H9 (cell line): ENCODE data around the gene HOXD8. TPM values are rescaled to one million over a fixed set of nuclear protein-coding genes. Genes with fewer than 3 reads are reported as not detected.
A peak's percentile ranks its signal among the peaks of the same experiment; 100 is the strongest.

Experiments
- DNase-seq: peaks from one replicate; pipeline ENCODE4 v3.0.0-alpha.2; 2017
- H2AFZ ChIP-seq: one replicate; pipeline ENCODE4 v1.6.1; 2013; ENCODE audit warnings: mild to moderate bottlenecking, low read length, control low read depth, moderate library complexity
- H2AK5ac ChIP-seq: 2 replicates; pipeline ENCODE4 v1.6.1; 2013; ENCODE audit warnings: low read length, control low read depth, mixed read lengths; ENCODE audit not compliant: insufficient read length
- H2BK120ac ChIP-seq: one replicate; pipeline ENCODE4 v1.6.1; 2013; ENCODE audit warnings: low read depth, mild to moderate bottlenecking, low read length, control low read depth, inconsistent platforms; ENCODE audit not compliant: poor library complexity, severe bottlenecking
- H2BK12ac ChIP-seq: 2 replicates; pipeline ENCODE4 v1.6.1; 2013; ENCODE audit warnings: low read length, control low read depth, mixed read lengths, low read depth; ENCODE audit not compliant: insufficient read length
- H2BK15ac ChIP-seq: 2 replicates; pipeline ENCODE4 v1.6.1; 2013; ENCODE audit warnings: low read depth, low read length, control low read depth
- H2BK20ac ChIP-seq: one replicate; pipeline ENCODE4 v1.6.1; 2013; ENCODE audit warnings: low read depth, mild to moderate bottlenecking, low read length, control low read depth, inconsistent platforms; ENCODE audit not compliant: poor library complexity, severe bottlenecking
- H2BK5ac ChIP-seq: 2 replicates; pipeline ENCODE4 v1.6.1; 2013; ENCODE audit warnings: low read length, control low read depth, mixed read lengths; ENCODE audit not compliant: insufficient read length
- H3K14ac ChIP-seq: 2 replicates; pipeline ENCODE4 v1.6.1; 2013; ENCODE audit warnings: low read length, control low read depth; ENCODE audit not compliant: insufficient read depth
- H3K18ac ChIP-seq: 2 replicates; pipeline ENCODE4 v1.6.1; 2013; ENCODE audit warnings: low read depth, mild to moderate bottlenecking, mixed read lengths, low read length, control low read depth; ENCODE audit not compliant: insufficient read length
- H3K23ac ChIP-seq: 2 replicates; pipeline ENCODE4 v1.6.1; 2013; ENCODE audit warnings: low read length, control low read depth, mixed read lengths, low read depth; ENCODE audit not compliant: insufficient read length
- H3K23me2 ChIP-seq: 2 replicates; pipeline ENCODE4 v1.6.1; 2013; ENCODE audit warnings: low read depth, mild to moderate bottlenecking, mixed read lengths, low read length, control low read depth; ENCODE audit not compliant: insufficient read length, poor library complexity, severe bottlenecking
- H3K27ac ChIP-seq: 2 replicates; pipeline ENCODE4 v1.5.1; 2013; ENCODE audit warnings: low read length, control low read depth, mixed read lengths, low read depth; ENCODE audit not compliant: insufficient read length
- H3K27me3 ChIP-seq: 2 replicates; pipeline ENCODE4 v1.6.1; 2013; ENCODE audit warnings: low read length, control low read depth, inconsistent platforms; ENCODE audit not compliant: insufficient read depth
- H3K4ac ChIP-seq: 2 replicates; pipeline ENCODE4 v1.6.1; 2013; ENCODE audit warnings: low read depth, mild to moderate bottlenecking, control low read depth, inconsistent platforms, low read length, moderate library complexity
- H3K4me1 ChIP-seq: 2 replicates; pipeline ENCODE4 v1.6.1; 2013; ENCODE audit warnings: low read length, control low read depth, inconsistent platforms; ENCODE audit not compliant: insufficient read depth
- H3K4me2 ChIP-seq: 2 replicates; pipeline ENCODE4 v1.6.1; 2013; ENCODE audit warnings: low read length, control low read depth, mixed read lengths; ENCODE audit not compliant: insufficient read length, insufficient read depth
- H3K56ac ChIP-seq: 2 replicates; pipeline ENCODE4 v1.6.1; 2013; ENCODE audit warnings: low read depth, mild to moderate bottlenecking, mixed read lengths, low read length, control low read depth; ENCODE audit not compliant: insufficient read length
- H3K79me1 ChIP-seq: 2 replicates; pipeline ENCODE4 v1.6.1; 2013; ENCODE audit warnings: low read depth, mild to moderate bottlenecking, moderate library complexity, low read length, control low read depth, inconsistent platforms; ENCODE audit not compliant: insufficient read depth, poor library complexity, severe bottlenecking
- H3K79me2 ChIP-seq: 2 replicates; pipeline ENCODE4 v1.6.1; 2013; ENCODE audit warnings: low read length, control low read depth, inconsistent platforms; ENCODE audit not compliant: insufficient read depth
- H3K9ac ChIP-seq: 2 replicates; pipeline ENCODE4 v1.6.1; 2013; ENCODE audit warnings: low read length, control low read depth, mixed read lengths; ENCODE audit not compliant: insufficient read length; ENCODE audit errors: extremely low read depth
- H3K9me3 ChIP-seq: one replicate; pipeline ENCODE4 v1.6.1; 2013; ENCODE audit warnings: low read depth, low read length, inconsistent platforms; ENCODE audit not compliant: control insufficient read depth
- H3T11ph ChIP-seq: one replicate; pipeline ENCODE4 v1.6.1; 2013; ENCODE audit warnings: mild to moderate bottlenecking, low read length, control low read depth, inconsistent platforms
- H4K20me1 ChIP-seq: one replicate; pipeline ENCODE4 v1.6.1; 2013; ENCODE audit not compliant: control insufficient read depth, insufficient read length, insufficient read depth
- H4K5ac ChIP-seq: 2 replicates; pipeline ENCODE4 v1.6.1; 2013; ENCODE audit warnings: low read depth, mild to moderate bottlenecking, mixed read lengths, low read length, control low read depth; ENCODE audit not compliant: insufficient read length
- H4K8ac ChIP-seq: replicated peaks from 2 replicates; pipeline ENCODE4 v1.6.1; 2013; ENCODE audit warnings: low read length, control low read depth, mixed read lengths, low read depth; ENCODE audit not compliant: insufficient read length
- H4K91ac ChIP-seq: 2 replicates; pipeline ENCODE4 v1.6.1; 2013; ENCODE audit warnings: low read depth, mild to moderate bottlenecking, moderate library complexity, mixed read lengths, low read length, control low read depth; ENCODE audit not compliant: insufficient read length
- H3K27ac Mint-ChIP-seq, 3 experiments: 2 replicates in 2 of 3; 3 replicates in 1 of 3; pipeline ENCODE4 v1.8.0; 2020 to 2021; ENCODE audit warnings: mixed read lengths in 3 of 3, mild to moderate bottlenecking in 1 of 3, moderate library complexity in 1 of 3
- H3K27me3 Mint-ChIP-seq: 2 replicates; pipeline ENCODE4 v1.8.0; 2021; ENCODE audit warnings: low read depth, mild to moderate bottlenecking, moderate library complexity, mixed read lengths
- H3K36me3 Mint-ChIP-seq, 3 experiments: 2 replicates in 2 of 3; 3 replicates in 1 of 3; pipeline ENCODE4 v1.8.0; 2020 to 2021; ENCODE audit warnings: low read depth in 3 of 3, mixed read lengths in 3 of 3; ENCODE audit not compliant: insufficient read depth in 1 of 3
- H3K4me1 Mint-ChIP-seq, 2 experiments: 2 replicates each; pipeline ENCODE4 v1.8.0; 2020; ENCODE audit warnings: mixed read lengths in 2 of 2
- H3K4me3 Mint-ChIP-seq, 2 experiments: 2 replicates in 1 of 2; 3 replicates in 1 of 2; pipeline ENCODE4 v1.8.0; 2020 to 2021; ENCODE audit warnings: mild to moderate bottlenecking in 2 of 2, mixed read lengths in 2 of 2, moderate library complexity in 1 of 2
- H3K9me3 Mint-ChIP-seq, 2 experiments: 2 replicates in 1 of 2; 3 replicates in 1 of 2; pipeline ENCODE4 v1.8.0; 2020; ENCODE audit warnings: mild to moderate bottlenecking in 2 of 2, mixed read lengths in 2 of 2, moderate library complexity in 1 of 2
- CTCF ChIP-seq: fragments of 200-600 bp; sonication (generic); conservative IDR thresholded peaks from 3 replicates; pipeline ENCODE4 v1.8.0; 2021; ENCODE audit warnings: antibody characterized with exemption, mild to moderate bottlenecking
- WGBS: extraction: QIAGEN DNeasy Blood & Tissue Kit; methylation state at CpG from one replicate; pipeline ENCODE4 v1.1.7; 2013; ENCODE audit warnings: missing lambda C conversion rate, low lambda C conversion rate, mixed read lengths; ENCODE audit not compliant: insufficient read length; ENCODE audit errors: extremely low coverage; 5-methylcytosine and 5-hydroxymethylcytosine counted together
- total RNA-seq: library from RNA; stranded (reverse); gene quantifications from 2 replicates; pipeline ENCODE4 v1.2.1, GENCODE V29; 2021

HOXD8 gene
- total RNA-seq, 1 experiment from 2014 or later: not detected

- Histone ChIP-seq H3K23me2 (no peaks in the 10 kb centered on the region), H3K4me1 (no peaks in the 10 kb centered on the region; the same call in 1 of the 2 replicates), H2BK120ac (no peak overlapping the region), H3K9ac (no peak overlapping the region), H2AK5ac (no peak overlapping the region), H2BK15ac (no peak overlapping the region), H3K14ac (no peak overlapping the region), H4K8ac (no peak overlapping the region), H2BK12ac (no peak overlapping the region), H3K79me2 (no peaks in the 10 kb centered on the region), H4K5ac (no peak overlapping the region), H3K23ac (no peak overlapping the region), H3K4me2 (no peak overlapping the region), H2AFZ (no peak overlapping the region), H3K4ac (no peak overlapping the region), H3K79me1 (no peaks in the 10 kb centered on the region), H4K20me1 (peaks cover 2% of the 10 kb centered on the region), H2BK5ac (no peak overlapping the region), H4K91ac (no peak overlapping the region), H2BK20ac (no peak overlapping the region), H3K27ac (no peak overlapping the region), H3K56ac (no peak overlapping the region), H3K18ac (no peak overlapping the region), H3K27me3 (peaks cover 100% of the 10 kb centered on the region), H3T11ph (no peak overlapping the region), H3K9me3 (no peaks in the 10 kb centered on the region)
- Mint-ChIP-seq H3K27ac (no peak overlapping the region), H3K9me3 (peaks cover 0 to 5% of the 10 kb centered on the region in 2 experiments; a peak in 3 of 5 replicates), H3K4me3 (peak overlapping the region in 1 of 2 experiments; percentile 8; a peak in 2 of 5 replicates), H3K4me1 (peaks cover 6 to 24% of the 10 kb centered on the region in 2 experiments; a peak in 3 of 4 replicates), H3K36me3 (no peaks in the 10 kb centered on the region; a peak in 1 of 7 replicates), H3K27me3 (peaks cover 100% of the 10 kb centered on the region)
- TF ChIP-seq CTCF: no peak
- peak; percentile 62 for DNase-seq
- WGBS: no CpG with 5 or more reads among the region's 43 CpGs
These were observed 28.1 kb downstream of the HOXD8 start for GRCh38 chr2:176157499-176158185.
